Measurements from ENCODE around the gene MRPS27.

DNA sequence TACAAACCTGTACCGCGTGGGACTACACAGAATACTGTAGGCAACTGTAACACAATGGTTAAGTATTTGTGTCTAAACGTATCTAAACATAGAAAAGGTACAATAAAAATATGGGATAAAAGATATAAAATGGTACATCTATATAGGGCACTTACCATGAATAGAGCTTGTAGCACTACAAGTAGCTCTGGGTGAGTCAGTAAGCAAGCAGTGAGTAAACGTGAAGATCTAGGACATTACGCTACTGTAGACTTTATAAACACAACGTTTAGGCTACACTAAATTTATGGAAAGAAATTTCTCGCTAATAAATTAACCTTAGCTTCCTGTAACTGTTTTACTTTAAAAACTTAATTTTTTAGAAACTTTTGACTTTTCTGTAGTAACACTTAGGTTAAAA, 46.5 kb downstream of the MRPS27 start:
- TF ChIP-seq RAD21 (IDR thresholded peaks at IDR 0.05; ENCODE audit: low read length) (no peak), FOS (IDR thresholded peaks at IDR 0.05; ENCODE audit: low read depth, low read length) (no peak)
